GM12872 (cell line): ENCODE measurements around the gene NCDN.

Experiments used
- CTCF ChIP-seq: IDR thresholded peaks from 3 replicates; pipeline ENCODE4 v1.5.1; 2011; ENCODE audit warnings: low read depth, mild to moderate bottlenecking, low read length, moderate library complexity; ENCODE audit not compliant: insufficient read depth

Gene NCDN

GRCh38 chr1:35574125-35574654, 16.6 kb downstream of the NCDN start:
- no peak for TF ChIP-seq CTCF

GRCh38 chr1:35574655-35575415, 17.2 kb downstream of the NCDN start:
- TF ChIP-seq CTCF, result no peak

- no peak for TF ChIP-seq CTCF
Measured at GRCh38 chr1:35575416-35575958, 17.9 kb downstream of the NCDN start.

GRCh38 chr1:35576061-35576765, 18.6 kb downstream of the NCDN start:
- TF ChIP-seq CTCF, result no peak

- TF ChIP-seq CTCF, result peak; percentile 9; the same call in 1 of the 3 replicates
Measured at GRCh38 chr1:35577071-35577998, 19.7 kb downstream of the NCDN start.

- no peak for TF ChIP-seq CTCF
Measured at GRCh38 chr1:35580949-35581388, 23.4 kb downstream of the NCDN start.
